Smooth muscle cell (in vitro differentiated cells): ENCODE measurements around the gene RINL. TPM values are rescaled to one million over a fixed set of nuclear protein-coding genes. Genes with fewer than 3 reads are reported as not detected.
"Not testable (repeated sequence)": the region's sequence is repeated elsewhere in the genome, so short reads cannot be mapped to it uniquely, and the experiment has no call there.

Experiments used
- DNase-seq: peaks from one replicate; lab custom pipeline; 2025; ENCODE audit not compliant: unreplicated experiment; lab: John Stamatoyannopoulos, UW
- H2AFZ ChIP-seq: fragments of 200-600 bp; sonication (generic); 2 replicates; pipeline ENCODE4 v1.6.0; 2016; ENCODE audit warnings: antibody characterized with exemption, low read depth, mild to moderate bottlenecking
- H3F3A ChIP-seq: fragments of 200-600 bp; sonication (generic); 2 replicates; pipeline ENCODE4 v1.6.0; 2017; ENCODE audit warnings: antibody characterized with exemption, low read depth
- H3K27ac ChIP-seq: fragments of 200-600 bp; sonication (generic); 2 replicates; pipeline ENCODE4 v1.5.1; 2016; ENCODE audit warnings: low read depth, mild to moderate bottlenecking
- H3K27me3 ChIP-seq: fragments of 200-600 bp; sonication (generic); 2 replicates; pipeline ENCODE4 v1.6.1; 2016; ENCODE audit warnings: low read depth, mild to moderate bottlenecking
- H3K36me3 ChIP-seq: fragments of 200-600 bp; sonication (generic); 2 replicates; pipeline ENCODE4 v1.5.1; 2016; ENCODE audit warnings: low read depth
- H3K4me1 ChIP-seq: fragments of 200-600 bp; sonication (generic); 2 replicates; pipeline ENCODE4 v1.5.1; 2016; ENCODE audit warnings: low read depth
- H3K4me2 ChIP-seq: fragments of 200-600 bp; sonication (generic); 2 replicates; pipeline ENCODE4 v1.6.0; 2016; ENCODE audit warnings: mild to moderate bottlenecking
- H3K4me3 ChIP-seq: fragments of 200-600 bp; sonication (generic); 2 replicates; pipeline ENCODE4 v1.5.1; 2016; ENCODE audit warnings: mild to moderate bottlenecking
- H3K79me2 ChIP-seq: fragments of 200-600 bp; sonication (generic); 2 replicates; pipeline ENCODE4 v1.6.0; 2016; ENCODE audit warnings: low read depth, mild to moderate bottlenecking
- H3K9ac ChIP-seq: fragments of 200-600 bp; sonication (generic); 2 replicates; pipeline ENCODE4 v1.6.0; 2016; ENCODE audit warnings: low read depth
- H3K9me3 ChIP-seq: fragments of 200-600 bp; sonication (generic); replicated peaks from 2 replicates; pipeline ENCODE4 v1.5.1; 2016; ENCODE audit warnings: low read depth
- H4K20me1 ChIP-seq: fragments of 200-600 bp; sonication (generic); 2 replicates; pipeline ENCODE4 v1.6.0; 2016; ENCODE audit warnings: low read depth
- CTCF ChIP-seq: fragments of 200-600 bp; sonication (generic); IDR thresholded peaks from 2 replicates; pipeline ENCODE4 v1.5.1; 2017; ENCODE audit warnings: borderline replicate concordance, mild to moderate bottlenecking, antibody characterized with exemption; ENCODE audit not compliant: insufficient read depth, poor library complexity, severe bottlenecking
- WGBS: methylation state at CpG from one replicate; pipeline ENCODE4 v1.1.7; 2016; ENCODE audit warnings: low lambda C conversion rate; 5-methylcytosine and 5-hydroxymethylcytosine counted together
- polyA plus RNA-seq: library from polyadenylated mRNA; unstranded; fragments of >200 nt; fragmentation: Nextera tagmentation; extraction: Ambion mirVana; gene quantifications from 2 replicates; pipeline ENCODE4 v1.2.1, GENCODE V29; 2016
- total RNA-seq: library from RNA; depleted of rRNA; stranded (reverse); fragments of >200 nt; gene quantifications from 2 replicates; pipeline ENCODE4 v1.2.3, GENCODE V29; 2014

Gene RINL
- total and polyA plus RNA-seq, 2 experiments from 2014 or later = 2.0 to 3.0 TPM

- peak overlapping the region; percentile 85 for H3K4me2 ChIP-seq
- no peaks in the 10 kb centered on the region for H3K27me3 ChIP-seq
- H3K9me3 ChIP-seq = no peaks in the 10 kb centered on the region
- no peaks in the 10 kb centered on the region for H4K20me1 ChIP-seq
- H2AFZ ChIP-seq = no peak overlapping the region
- H3K4me3 ChIP-seq = no peak overlapping the region
- no peaks in the 10 kb centered on the region for H3K4me1 ChIP-seq
- DNase-seq = no peak
- TF ChIP-seq CTCF = no peak
- H3K36me3 ChIP-seq = no peaks in the 10 kb centered on the region
- peaks cover 11% of the 10 kb centered on the region for H3K79me2 ChIP-seq
- H3K27ac ChIP-seq = peak overlapping the region; percentile 99
- H3F3A ChIP-seq = peaks cover 10% of the 10 kb centered on the region
- 77% methylated on average over 4 of the region's 4 CpGs for WGBS
- H3K9ac ChIP-seq = no peak overlapping the region
These were observed 47.9 kb downstream of the RINL start for GRCh38 chr19:38830039-38830733.

GRCh38 chr19:38829203-38829602 lies 48.9 kb downstream of the RINL start:
- H3K27ac ChIP-seq, H3K9ac ChIP-seq, H4K20me1 ChIP-seq, H3K9me3 ChIP-seq, H3K4me2 ChIP-seq, H3K4me3 ChIP-seq, H2AFZ ChIP-seq, H3K27me3 ChIP-seq, DNase-seq, H3K4me1 ChIP-seq, H3F3A ChIP-seq, H3K36me3 ChIP-seq: not testable (repeated sequence)
- WGBS = 90% methylated on average over 7 of the region's 7 CpGs
- peaks cover 11% of the 10 kb centered on the region for H3K79me2 ChIP-seq

GRCh38 chr19:38826856-38827551 lies 51.1 kb downstream of the RINL start:
- Histone ChIP-seq H3K9ac (no peak overlapping the region), H3K4me2 (no peak overlapping the region), H4K20me1 (no peaks in the 10 kb centered on the region), H3K27ac (no peak overlapping the region), H3K79me2 (peaks cover 11% of the 10 kb centered on the region), H2AFZ (no peak overlapping the region), H3K4me3 (no peak overlapping the region), H3F3A (no peaks in the 10 kb centered on the region), H3K9me3 (no peaks in the 10 kb centered on the region), H3K4me1 (no peaks in the 10 kb centered on the region), H3K27me3 (no peaks in the 10 kb centered on the region), H3K36me3 (no peaks in the 10 kb centered on the region)
- WGBS = 76% methylated on average over 6 of the region's 6 CpGs
- DNase-seq = no peak
- TF ChIP-seq CTCF = no peak

GRCh38 chr19:38825936-38826335 lies 52.1 kb downstream of the RINL start:
- DNase-seq, H3K27me3 ChIP-seq, H3K4me3 ChIP-seq, H3K9me3 ChIP-seq, H3K36me3 ChIP-seq, H3F3A ChIP-seq, H3K27ac ChIP-seq, H4K20me1 ChIP-seq, H3K4me1 ChIP-seq, H2AFZ ChIP-seq, H3K9ac ChIP-seq, H3K4me2 ChIP-seq: not testable (repeated sequence)
- 90% methylated on average over 7 of the region's 7 CpGs for WGBS
- peaks cover 11% of the 10 kb centered on the region for H3K79me2 ChIP-seq

GRCh38 chr19:38821230-38821825 lies 56.7 kb downstream of the RINL start:
- H3K79me2 ChIP-seq, H2AFZ ChIP-seq, DNase-seq, H3K4me2 ChIP-seq, H3K27me3 ChIP-seq, H3K9ac ChIP-seq, H3K4me3 ChIP-seq, H3K4me1 ChIP-seq, H3K36me3 ChIP-seq, H4K20me1 ChIP-seq, H3K9me3 ChIP-seq, H3F3A ChIP-seq, H3K27ac ChIP-seq: not testable (repeated sequence)
- 97% methylated on average over 24 of the region's 29 CpGs for WGBS
